ENCODE data around the gene RPH3AL. TPM values are rescaled to one million over a fixed set of nuclear protein-coding genes. Genes with fewer than 3 reads are reported as not detected.

RPH3AL gene
- total RNA-seq, 4 donors from 2014 or later = 10.0 to 51.1 (median 25.7) TPM

DNA sequence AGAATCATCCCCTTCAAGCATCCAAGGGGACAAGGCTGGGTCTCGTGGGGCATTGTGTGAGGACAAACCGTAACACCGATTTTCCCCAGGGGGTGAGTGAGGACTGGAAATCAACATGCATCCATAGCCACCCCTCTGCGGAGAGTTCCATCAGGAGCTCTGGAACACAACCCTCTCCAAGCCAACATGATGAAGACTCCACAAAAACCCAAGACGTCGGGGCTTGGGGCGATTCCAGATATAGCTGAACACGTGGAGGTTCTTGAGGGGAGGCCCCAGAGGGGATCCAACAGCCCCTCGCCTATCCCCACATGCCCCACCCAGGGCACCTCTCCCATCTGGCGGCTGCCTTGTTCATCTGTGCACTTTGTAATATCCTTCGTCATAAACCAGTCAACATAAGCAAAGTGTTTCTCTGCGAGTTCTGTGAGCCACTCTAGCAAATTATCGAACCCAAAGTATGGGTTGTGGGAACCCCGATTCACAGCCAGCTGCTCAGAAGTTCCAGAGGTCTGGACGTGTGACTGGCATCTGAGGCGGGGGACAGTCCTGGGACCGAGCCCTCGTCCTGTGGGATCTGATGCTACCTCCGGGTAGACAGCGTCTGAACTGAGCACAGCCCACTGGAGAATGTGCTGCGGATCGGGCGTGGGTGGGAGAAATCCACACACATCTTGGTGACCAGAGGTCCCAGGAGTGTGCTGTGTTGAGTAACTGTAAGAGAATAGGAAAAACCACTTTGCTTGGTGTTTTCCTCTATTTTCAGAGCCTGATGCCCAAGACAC is 55.5 kb downstream of the RPH3AL start:
- TF ChIP-seq, protein P1, sequence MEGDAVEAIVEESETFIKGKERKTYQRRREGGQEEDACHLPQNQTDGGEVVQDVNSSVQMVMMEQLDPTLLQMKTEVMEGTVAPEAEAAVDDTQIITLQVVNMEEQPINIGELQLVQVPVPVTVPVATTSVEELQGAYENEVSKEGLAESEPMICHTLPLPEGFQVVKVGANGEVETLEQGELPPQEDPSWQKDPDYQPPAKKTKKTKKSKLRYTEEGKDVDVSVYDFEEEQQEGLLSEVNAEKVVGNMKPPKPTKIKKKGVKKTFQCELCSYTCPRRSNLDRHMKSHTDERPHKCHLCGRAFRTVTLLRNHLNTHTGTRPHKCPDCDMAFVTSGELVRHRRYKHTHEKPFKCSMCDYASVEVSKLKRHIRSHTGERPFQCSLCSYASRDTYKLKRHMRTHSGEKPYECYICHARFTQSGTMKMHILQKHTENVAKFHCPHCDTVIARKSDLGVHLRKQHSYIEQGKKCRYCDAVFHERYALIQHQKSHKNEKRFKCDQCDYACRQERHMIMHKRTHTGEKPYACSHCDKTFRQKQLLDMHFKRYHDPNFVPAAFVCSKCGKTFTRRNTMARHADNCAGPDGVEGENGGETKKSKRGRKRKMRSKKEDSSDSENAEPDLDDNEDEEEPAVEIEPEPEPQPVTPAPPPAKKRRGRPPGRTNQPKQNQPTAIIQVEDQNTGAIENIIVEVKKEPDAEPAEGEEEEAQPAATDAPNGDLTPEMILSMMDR (IDR thresholded peaks at IDR 0.05) = no peak
- no peak for ATAC-seq (ENCODE audit: low FRiP score)
- no peak for DNase-seq (ENCODE audit: low spot score)

DNA sequence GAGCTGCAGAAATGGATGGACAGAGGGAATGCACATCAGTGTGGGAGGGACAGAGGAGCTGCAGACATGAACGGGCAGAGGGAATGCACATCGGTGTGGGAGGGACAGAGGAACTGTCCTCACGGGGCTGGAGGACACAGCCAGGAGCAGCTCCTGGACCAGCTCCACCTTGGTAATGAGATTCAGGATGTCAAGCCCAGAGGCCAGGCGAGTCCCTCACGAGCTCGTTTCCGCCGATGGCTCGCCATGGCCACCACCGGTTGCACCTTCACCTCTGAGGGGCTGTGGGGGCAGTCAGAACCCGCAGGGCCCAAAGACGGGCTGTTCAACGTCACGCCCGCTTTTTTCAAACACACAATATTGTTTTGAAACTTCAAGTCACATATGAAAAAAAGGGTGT is 56.2 kb downstream of the RPH3AL start:
- ATAC-seq (ENCODE audit: low FRiP score) (no peak), DNase-seq (ENCODE audit: low spot score) (no peak)
- TF ChIP-seq, protein P1 (IDR thresholded peaks at IDR 0.05) = no peak

DNA sequence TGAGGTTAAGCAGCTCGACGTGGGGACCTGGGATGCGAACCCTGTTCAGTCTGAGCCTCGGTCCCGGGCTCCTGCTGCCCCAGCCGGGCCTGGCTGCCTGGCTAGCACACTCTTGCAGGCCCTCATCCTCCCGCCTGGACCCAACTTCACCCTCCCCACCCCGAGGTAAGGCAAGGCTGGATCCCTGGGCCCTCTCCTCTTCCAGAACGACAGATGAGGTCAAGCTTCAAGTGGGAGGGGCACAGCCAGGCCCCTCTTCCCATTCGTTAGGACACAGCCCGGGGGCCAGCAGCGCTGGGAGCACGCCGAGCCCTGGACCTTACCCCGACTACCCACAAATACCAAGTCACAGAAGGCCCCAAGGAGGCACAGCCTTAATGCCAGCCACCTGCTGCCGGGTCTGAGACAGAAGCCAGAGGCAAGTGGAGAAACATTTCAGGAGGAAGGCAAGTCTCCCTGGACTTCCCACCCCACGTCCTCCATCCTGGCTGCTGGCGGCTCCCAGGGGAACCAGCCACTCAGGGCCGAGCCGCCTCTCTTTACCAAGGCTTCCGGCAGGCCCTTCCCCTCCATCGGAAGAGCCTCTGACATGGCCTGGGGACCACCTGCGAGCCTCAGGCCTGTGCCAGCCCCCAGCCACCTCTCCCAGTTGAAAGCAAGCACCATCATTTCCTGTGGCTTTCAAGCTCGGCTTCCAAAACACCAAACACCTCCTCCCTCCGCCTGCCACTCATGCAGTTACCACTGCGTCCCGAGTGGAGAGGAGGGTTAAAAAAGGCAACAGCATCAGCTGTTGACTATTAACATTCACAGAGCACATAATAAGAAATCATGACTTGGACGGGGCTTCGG is 59.9 kb downstream of the RPH3AL start:
- TF ChIP-seq, protein P1 (IDR thresholded peaks at IDR 0.05) = no peak
- DNase-seq (ENCODE audit: low spot score) (no peak), ATAC-seq (ENCODE audit: low FRiP score) (no peak)

DNA sequence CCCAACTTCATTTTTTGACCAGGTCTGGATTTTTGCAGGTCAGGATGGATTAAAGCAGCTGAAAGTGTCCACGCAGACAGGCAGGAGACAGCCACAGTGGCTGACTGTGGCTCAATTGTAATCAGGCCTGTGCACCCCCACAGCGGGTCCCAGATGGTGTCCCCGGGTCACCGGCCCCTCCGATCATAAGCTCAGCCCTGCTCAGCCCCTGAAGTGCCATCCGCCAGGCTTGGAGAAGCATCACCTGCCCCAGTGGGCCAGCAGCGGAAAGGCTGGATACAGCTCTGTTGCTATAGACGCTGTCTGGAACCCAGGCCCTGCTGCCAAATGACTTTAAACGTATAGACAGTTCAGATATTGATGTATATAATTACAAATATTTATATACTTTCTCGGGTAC is 60.6 kb downstream of the RPH3AL start:
- ATAC-seq (ENCODE audit: low FRiP score) (no peak), DNase-seq (ENCODE audit: low spot score) (no peak)
- TF ChIP-seq, protein P1 (IDR thresholded peaks at IDR 0.05) = no peak

DNA sequence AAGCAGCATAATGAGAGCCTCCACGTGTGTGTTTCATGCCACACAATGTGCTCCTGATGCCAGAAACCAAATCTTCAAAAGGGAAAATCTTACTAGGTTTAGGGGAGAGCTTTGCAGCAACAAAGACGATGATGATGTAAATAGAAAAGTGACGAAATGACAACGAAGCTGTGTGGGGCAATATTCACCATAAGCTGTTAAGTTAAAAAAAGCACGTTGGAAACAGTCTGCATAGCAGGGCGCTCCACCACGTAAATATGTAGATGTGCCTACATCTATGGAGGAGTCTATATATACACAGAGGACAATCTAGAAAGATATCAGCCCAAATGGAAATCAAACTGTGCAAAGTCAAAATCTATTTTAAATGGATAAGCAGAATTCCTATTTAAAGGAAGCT is 61.0 kb downstream of the RPH3AL start:
- DNase-seq (ENCODE audit: low spot score) = no peak
- ATAC-seq (ENCODE audit: low FRiP score) = no peak
- TF ChIP-seq, protein P1 (IDR thresholded peaks at IDR 0.05) = no peak

DNA sequence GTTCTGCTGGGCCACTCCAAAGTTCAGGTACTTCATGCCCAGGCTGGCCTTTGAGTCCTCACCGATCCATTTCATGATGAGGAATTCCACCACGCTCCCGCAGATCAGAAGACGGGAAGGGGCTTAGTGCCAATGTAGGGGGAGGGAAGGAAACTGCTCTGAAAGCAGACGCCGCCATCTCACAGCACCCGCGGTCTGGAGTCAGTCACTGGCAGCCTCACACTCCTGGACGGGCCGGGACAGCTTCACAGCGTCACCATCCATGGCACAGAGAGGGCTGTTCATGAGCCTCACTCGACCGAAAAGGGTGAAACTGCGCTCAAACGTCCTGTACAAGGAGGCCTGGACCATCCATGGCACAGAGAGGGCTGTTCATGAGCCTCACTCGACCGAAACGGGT is 62.0 kb downstream of the RPH3AL start:
- no peak for DNase-seq (ENCODE audit: low spot score)
- ATAC-seq (ENCODE audit: low FRiP score) = no peak
- TF ChIP-seq, protein P1 (IDR thresholded peaks at IDR 0.05) = no peak

Data from omental fat pad (tissue), 4 donors.